GM19324 (cell line): ENCODE data around the gene SLC39A5.
"Not testable (repeated sequence)": the region's sequence is repeated elsewhere in the genome, so short reads cannot be mapped to it uniquely, and the experiment has no call there.

Experiments used
- ATAC-seq: cut with Tn5 transposase; IDR thresholded peaks from one replicate; pipeline ENCODE4 v1.9.1; 2021; ENCODE audit warnings: mild to moderate bottlenecking, moderate library complexity; ENCODE audit not compliant: unreplicated experiment, low FRiP score

SLC39A5 gene

GRCh38 chr12:56271031-56271430 is 41.2 kb downstream of the SLC39A5 start:
- ATAC-seq, result no peak

GRCh38 chr12:56272468-56272867 is 42.6 kb downstream of the SLC39A5 start:
- ATAC-seq, result not testable (repeated sequence)

- ATAC-seq, result no peak
These were observed 44.4 kb downstream of the SLC39A5 start for GRCh38 chr12:56274299-56274698.

- no peak for ATAC-seq
These were observed 49.1 kb downstream of the SLC39A5 start for GRCh38 chr12:56278905-56279304.

GRCh38 chr12:56280849-56281248 is 51.0 kb downstream of the SLC39A5 start:
- ATAC-seq, result no peak

- ATAC-seq, result no peak
These were observed 52.2 kb downstream of the SLC39A5 start for GRCh38 chr12:56282030-56282429.

- ATAC-seq, result no peak
These were observed 52.7 kb downstream of the SLC39A5 start for GRCh38 chr12:56282579-56282978.

GRCh38 chr12:56284263-56284662 is 54.4 kb downstream of the SLC39A5 start:
- ATAC-seq, result not testable (repeated sequence)

- ATAC-seq, result no peak
These were observed 56.4 kb downstream of the SLC39A5 start for GRCh38 chr12:56286044-56286830.
